ENCODE data around the gene RPL37. TPM values are rescaled to one million over a fixed set of nuclear protein-coding genes. Genes with fewer than 3 reads are reported as not detected.

The RPL37 gene
- total and polyA plus RNA-seq, 9 of the 15 experiments (the other 6 are each of a cell fraction or from before 2014, with no cell fraction given): 2,342 to 7,963 (median 4,091) TPM

DNA sequence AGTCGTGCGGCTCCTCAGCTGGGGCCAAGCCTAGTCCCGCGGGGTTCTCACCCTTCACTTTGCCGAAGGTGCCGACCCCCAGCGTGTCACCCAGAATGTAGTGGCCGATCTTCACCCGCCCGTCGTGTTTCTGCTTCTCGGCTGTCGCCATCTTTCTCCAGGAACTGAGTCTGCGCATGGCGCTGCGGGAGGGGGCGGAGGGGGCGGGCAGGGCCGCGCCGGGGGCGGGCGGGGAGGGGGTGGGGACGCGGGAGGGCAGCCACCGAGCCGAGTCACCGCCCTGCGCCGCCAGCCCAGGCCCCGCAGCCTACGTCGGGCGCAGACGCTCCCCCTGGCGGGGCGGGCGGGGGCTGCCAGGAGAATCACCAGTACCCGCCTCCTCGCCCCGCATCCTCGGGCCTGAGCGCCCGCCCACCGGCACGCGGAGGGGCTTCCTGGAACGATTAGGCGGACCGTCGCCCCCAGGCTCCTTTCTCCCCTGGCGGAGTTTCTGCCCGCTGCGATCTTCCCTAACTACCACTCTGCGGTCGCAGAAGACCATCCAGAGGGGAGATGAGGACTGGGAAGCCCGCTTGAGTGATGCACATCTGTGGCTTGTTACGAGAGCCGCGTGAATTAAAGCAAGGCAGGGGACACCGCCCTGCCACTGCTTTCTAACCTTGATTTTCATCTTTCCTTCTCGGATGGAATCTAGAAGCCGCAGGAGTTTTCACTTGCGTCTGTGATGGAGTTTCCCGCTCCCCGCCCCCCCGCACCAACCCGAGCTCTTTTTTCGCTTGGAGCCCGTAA lies 36.8 kb downstream of the RPL37 start, which contains the start of gene PRKAA1 (continued):
- TF ChIP-seq, protein P1, sequence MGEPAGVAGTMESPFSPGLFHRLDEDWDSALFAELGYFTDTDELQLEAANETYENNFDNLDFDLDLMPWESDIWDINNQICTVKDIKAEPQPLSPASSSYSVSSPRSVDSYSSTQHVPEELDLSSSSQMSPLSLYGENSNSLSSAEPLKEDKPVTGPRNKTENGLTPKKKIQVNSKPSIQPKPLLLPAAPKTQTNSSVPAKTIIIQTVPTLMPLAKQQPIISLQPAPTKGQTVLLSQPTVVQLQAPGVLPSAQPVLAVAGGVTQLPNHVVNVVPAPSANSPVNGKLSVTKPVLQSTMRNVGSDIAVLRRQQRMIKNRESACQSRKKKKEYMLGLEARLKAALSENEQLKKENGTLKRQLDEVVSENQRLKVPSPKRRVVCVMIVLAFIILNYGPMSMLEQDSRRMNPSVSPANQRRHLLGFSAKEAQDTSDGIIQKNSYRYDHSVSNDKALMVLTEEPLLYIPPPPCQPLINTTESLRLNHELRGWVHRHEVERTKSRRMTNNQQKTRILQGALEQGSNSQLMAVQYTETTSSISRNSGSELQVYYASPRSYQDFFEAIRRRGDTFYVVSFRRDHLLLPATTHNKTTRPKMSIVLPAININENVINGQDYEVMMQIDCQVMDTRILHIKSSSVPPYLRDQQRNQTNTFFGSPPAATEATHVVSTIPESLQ (CRISPR knock-in tag; IDR thresholded peaks at IDR 0.05): no peak
- TF ChIP-seq SP2 (IDR thresholded peaks at IDR 0.05; ENCODE audit: extremely low read depth, low read depth, low read length, poor library complexity, severe bottlenecking): no peak
- TF ChIP-seq, protein P2, sequence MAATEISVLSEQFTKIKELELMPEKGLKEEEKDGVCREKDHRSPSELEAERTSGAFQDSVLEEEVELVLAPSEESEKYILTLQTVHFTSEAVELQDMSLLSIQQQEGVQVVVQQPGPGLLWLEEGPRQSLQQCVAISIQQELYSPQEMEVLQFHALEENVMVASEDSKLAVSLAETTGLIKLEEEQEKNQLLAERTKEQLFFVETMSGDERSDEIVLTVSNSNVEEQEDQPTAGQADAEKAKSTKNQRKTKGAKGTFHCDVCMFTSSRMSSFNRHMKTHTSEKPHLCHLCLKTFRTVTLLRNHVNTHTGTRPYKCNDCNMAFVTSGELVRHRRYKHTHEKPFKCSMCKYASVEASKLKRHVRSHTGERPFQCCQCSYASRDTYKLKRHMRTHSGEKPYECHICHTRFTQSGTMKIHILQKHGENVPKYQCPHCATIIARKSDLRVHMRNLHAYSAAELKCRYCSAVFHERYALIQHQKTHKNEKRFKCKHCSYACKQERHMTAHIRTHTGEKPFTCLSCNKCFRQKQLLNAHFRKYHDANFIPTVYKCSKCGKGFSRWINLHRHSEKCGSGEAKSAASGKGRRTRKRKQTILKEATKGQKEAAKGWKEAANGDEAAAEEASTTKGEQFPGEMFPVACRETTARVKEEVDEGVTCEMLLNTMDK (IDR thresholded peaks at IDR 0.05; ENCODE audit: borderline replicate concordance, insufficient read depth, low read depth, low read length, poor library complexity, severe bottlenecking): peak; percentile 99
- TF ChIP-seq, protein P3, sequence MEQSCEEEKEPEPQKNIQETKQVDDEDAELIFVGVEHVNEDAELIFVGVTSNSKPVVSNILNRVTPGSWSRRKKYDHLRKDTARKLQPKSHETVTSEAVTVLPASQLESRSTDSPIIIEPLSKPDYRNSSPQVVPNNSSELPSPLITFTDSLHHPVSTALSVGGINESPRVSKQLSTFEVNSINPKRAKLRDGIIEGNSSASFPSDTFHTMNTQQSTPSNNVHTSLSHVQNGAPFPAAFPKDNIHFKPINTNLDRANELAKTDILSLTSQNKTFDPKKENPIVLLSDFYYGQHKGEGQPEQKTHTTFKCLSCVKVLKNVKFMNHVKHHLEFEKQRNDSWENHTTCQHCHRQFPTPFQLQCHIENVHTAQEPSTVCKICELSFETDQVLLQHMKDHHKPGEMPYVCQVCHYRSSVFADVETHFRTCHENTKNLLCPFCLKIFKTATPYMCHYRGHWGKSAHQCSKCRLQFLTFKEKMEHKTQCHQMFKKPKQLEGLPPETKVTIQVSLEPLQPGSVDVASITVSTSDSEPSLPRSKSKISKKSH (CRISPR knock-in tag; IDR thresholded peaks at IDR 0.05): no peak
- peak; percentile 68 for TF ChIP-seq MTA1 (IDR thresholded peaks at IDR 0.05; ENCODE audit: borderline replicate concordance)
- no peak for TF ChIP-seq C11orf30 (IDR thresholded peaks at IDR 0.05; ENCODE audit: low read depth)
- TF ChIP-seq SP1 (CRISPR knock-in tag; IDR thresholded peaks at IDR 0.05): peak; percentile 82
- peak; percentile 73; the same call in 1 of the 2 replicates for TF ChIP-seq E2F3 (CRISPR knock-in tag; IDR thresholded peaks at IDR 0.05)
- TF ChIP-seq, protein P4, sequence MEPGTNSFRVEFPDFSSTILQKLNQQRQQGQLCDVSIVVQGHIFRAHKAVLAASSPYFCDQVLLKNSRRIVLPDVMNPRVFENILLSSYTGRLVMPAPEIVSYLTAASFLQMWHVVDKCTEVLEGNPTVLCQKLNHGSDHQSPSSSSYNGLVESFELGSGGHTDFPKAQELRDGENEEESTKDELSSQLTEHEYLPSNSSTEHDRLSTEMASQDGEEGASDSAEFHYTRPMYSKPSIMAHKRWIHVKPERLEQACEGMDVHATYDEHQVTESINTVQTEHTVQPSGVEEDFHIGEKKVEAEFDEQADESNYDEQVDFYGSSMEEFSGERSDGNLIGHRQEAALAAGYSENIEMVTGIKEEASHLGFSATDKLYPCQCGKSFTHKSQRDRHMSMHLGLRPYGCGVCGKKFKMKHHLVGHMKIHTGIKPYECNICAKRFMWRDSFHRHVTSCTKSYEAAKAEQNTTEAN (CRISPR knock-in tag; IDR thresholded peaks at IDR 0.05): 0 out of 2 replicates have a peak, but pooled peaks have one; percentile 65
- TF ChIP-seq ZNF311 (CRISPR knock-in tag; IDR thresholded peaks at IDR 0.05): no peak
- TF ChIP-seq HMGN3 (IDR thresholded peaks at IDR 0.05; ENCODE audit: borderline replicate concordance, extremely low read depth, insufficient read length, low read depth, low read length): peak; percentile 85
- TF ChIP-seq MCM3 (IDR thresholded peaks at IDR 0.05): no peak
- TF ChIP-seq, protein P5, sequence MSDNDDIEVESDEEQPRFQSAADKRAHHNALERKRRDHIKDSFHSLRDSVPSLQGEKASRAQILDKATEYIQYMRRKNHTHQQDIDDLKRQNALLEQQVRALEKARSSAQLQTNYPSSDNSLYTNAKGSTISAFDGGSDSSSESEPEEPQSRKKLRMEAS (CRISPR knock-in tag; IDR thresholded peaks at IDR 0.05): peak; percentile 78; the same call in 1 of the 2 replicates
- no peak for TF ChIP-seq COPS2 (conservative IDR thresholded peaks at IDR 0.05)
- peak; percentile 80 for TF ChIP-seq RB1 (IDR thresholded peaks at IDR 0.05; ENCODE audit: low read depth)
- no peak for TF ChIP-seq RHOXF2B (CRISPR knock-in tag; conservative IDR thresholded peaks at IDR 0.05)
- peak; percentile 72 for TF ChIP-seq FIP1L1 (IDR thresholded peaks at IDR 0.05; ENCODE audit: low read depth, low read length, poor library complexity, severe bottlenecking)
- TF ChIP-seq TOE1 (IDR thresholded peaks at IDR 0.05; ENCODE audit: borderline replicate concordance): no peak
- peak; percentile 69; the same call in 1 of the 2 replicates for TF ChIP-seq TOE1 (CRISPR knock-in tag; IDR thresholded peaks at IDR 0.05; ENCODE audit: borderline replicate concordance, low read depth)
